MM.1S (cell line): ENCODE data around the gene PROK1.

Source experiments
- CTCF ChIP-seq: fragments of 300-600 bp; sonication (generic); IDR thresholded peaks from 2 replicates; pipeline ENCODE4 v1.5.1; 2016; ENCODE audit warnings: antibody characterized with exemption, low read length, mixed read lengths
- EZH2 ChIP-seq: fragments of 300-600 bp; sonication (generic); optimal IDR thresholded peaks from 2 replicates; pipeline ENCODE3; 2017; ENCODE audit warnings: low read depth, mild to moderate bottlenecking, antibody characterized with exemption, low read length, mixed read lengths

GRCh38 chr1:110494522-110495406 is 43.8 kb downstream of the PROK1 start:
- TF ChIP-seq EZH2 (no peak), CTCF (no peak)
